ENCODE data around the gene FAM193A. TPM values are rescaled to one million over a fixed set of nuclear protein-coding genes. Genes with fewer than 3 reads are reported as not detected.
"Not testable (repeated sequence)": the region's sequence is repeated elsewhere in the genome, so short reads cannot be mapped to it uniquely, and the experiment has no call there.

FAM193A gene
- total RNA-seq, 1 donor from 2014 or later: 36.2 TPM

DNA sequence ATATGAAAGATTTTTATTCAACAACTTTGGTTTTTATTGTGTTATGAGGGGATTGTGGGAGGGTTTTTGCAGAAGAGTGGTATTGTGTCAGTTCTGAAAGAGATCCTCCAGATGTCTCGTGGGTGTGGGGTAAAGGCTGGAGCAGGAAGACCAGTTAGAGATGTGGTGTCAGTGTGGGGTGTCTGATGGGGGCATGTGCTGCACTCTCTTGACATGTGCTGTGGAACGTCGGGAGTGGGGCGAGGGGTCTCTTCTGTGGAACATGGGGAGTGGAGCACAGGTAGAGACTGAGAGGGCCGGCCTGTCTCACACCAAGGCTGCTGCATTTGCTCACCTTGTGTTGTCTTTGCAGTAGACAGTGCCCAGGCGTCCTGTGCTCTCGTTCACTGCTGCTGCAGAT, 37.6 kb downstream of the FAM193A start:
- no peak for DNase-seq (ENCODE audit: low spot score)

DNA sequence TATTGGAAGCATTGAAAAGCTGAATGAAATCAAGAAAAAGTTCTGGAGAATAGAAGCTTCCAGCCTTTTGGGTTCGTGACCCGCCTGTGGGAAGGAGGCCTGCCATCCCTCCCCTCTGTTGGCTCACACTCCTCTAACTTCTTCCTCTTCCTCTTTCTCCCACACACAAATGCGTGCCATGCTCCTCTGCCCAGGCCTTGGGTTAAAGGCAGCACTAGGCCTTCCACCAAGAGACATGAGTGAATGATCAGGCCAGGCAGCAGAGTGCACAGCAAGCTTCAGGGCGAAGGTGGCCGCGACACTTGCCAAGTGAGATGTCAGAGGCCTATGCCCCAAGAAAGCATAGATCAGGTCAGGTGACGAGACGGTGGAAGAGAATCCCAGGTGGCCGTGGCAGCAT, 38.4 kb downstream of the FAM193A start:
- no peak for DNase-seq (ENCODE audit: low spot score)

DNA sequence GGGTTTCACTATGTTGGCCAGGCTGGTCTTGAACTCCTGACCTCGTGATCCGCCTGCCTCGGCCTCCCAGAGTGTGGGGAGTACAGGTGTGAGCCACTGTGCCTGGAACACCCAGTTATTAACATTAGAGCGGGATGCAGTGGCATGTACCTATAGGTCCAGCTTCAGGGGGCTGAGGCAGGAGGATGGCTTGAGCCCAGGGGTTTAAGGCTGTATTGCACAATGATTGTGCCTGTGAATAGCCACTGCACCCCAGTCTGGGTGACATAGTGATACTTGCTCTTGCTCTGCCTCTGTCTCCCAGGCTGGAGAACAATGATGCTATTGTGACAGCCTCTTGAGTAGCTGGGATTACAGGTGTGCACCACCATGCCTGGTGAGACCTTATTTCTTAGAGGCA, 39.8 kb downstream of the FAM193A start:
- DNase-seq (ENCODE audit: low spot score): no peak

DNA sequence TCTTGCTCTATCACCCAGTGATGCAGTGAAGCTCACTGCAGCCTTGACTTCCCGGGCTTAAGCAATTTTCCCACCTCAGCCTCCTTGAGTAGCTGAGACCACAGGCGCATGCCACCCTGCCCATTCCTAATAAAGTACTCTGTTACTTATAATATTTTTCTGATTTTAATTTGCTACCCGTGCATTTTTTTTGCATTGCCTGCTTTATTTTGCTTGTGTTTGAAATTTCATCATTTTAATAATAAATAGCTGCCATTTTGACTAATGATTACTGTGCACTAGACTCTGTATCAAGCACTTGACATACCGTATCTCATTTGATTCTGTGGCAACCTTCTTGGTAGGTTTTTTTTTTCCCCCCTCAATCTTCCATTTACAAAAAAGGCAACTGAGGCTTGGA, 41.7 kb downstream of the FAM193A start:
- no peak for DNase-seq (ENCODE audit: low spot score)

- no peak for DNase-seq (ENCODE audit: low spot score)
These were observed 43.5 kb downstream of the FAM193A start for GRCh38 chr4:2579910-2580309.

GRCh38 chr4:2583092-2583491, 46.6 kb downstream of the FAM193A start:
- DNase-seq (ENCODE audit: low spot score): no peak

- no peak for DNase-seq (ENCODE audit: low spot score)
These were observed 47.1 kb downstream of the FAM193A start for GRCh38 chr4:2583517-2583916.

DNA sequence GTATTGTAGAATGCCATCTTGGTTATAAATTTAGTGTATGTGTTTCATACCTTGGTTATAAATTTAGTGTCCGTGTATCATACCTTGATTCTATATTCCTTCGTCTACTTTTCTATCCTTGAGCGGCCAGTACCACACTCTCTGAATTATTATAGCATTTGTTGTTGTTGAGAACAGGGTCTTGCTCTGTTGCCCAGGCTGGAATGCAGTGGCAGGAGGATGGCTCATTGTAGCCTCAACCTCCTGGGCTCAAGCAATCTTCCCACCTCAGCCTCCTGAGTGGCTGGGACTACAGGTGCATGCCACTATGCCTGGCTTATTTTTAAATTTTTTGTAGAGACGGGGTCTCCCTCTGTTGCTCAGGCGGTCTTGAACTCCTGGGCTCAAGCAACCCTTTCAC, 50.1 kb downstream of the FAM193A start:
- no peak for DNase-seq (ENCODE audit: low spot score)

- DNase-seq (ENCODE audit: low spot score): no peak
These were observed 50.9 kb downstream of the FAM193A start for GRCh38 chr4:2587213-2587823.

GRCh38 chr4:2588259-2588658, 51.8 kb downstream of the FAM193A start:
- DNase-seq (ENCODE audit: low spot score): no peak

- no peak for DNase-seq (ENCODE audit: low spot score)
These were observed 54.7 kb downstream of the FAM193A start for GRCh38 chr4:2591189-2591588.

- DNase-seq (ENCODE audit: low spot score): not testable (repeated sequence)
These were observed 55.6 kb downstream of the FAM193A start for GRCh38 chr4:2592014-2592413.

DNA sequence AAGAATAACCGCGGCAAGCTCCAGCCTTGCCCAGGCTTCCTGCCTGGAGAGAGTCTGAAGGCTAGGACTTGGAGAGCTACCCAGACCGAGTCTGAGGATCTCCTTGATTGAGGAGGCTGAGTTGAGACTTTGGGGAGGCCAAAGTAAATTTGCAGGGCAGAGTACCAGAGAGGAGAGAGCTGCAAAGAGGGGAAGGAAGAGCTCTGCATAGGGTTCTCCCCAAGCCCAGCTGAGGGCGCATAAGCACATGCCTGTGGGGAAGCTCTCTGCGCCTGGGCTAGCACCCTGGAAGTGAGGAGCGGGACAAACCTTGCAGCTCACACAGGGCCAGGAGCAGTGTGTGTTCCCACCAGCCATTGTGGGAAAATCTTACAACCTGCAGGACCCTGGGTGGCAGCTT, 56.1 kb downstream of the FAM193A start:
- no peak for DNase-seq (ENCODE audit: low spot score)

- no peak for DNase-seq (ENCODE audit: low spot score)
These were observed 56.6 kb downstream of the FAM193A start for GRCh38 chr4:2593003-2593402.

DNA sequence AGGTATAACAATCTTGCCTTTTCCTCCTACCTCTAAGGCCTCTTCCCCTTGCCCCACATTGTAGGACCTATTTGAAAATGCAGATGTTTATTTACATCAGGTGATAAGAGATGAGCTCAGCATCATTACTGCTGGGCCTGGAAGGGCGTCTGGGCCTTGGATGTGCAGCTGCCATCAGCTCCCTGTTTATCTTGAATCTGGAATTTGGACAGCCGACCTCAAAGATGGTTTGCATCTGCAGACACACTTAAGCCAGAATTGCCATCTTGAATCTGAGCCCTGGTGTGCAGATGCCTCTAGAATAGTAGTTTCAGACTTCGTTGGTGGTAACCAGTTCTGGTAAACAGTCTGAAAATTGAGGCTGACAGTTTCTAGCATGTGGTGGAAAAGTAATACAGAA, 59.0 kb downstream of the FAM193A start:
- DNase-seq (ENCODE audit: low spot score): no peak

GRCh38 chr4:2595952-2596552, 59.6 kb downstream of the FAM193A start:
- DNase-seq (ENCODE audit: low spot score): no peak

DNA sequence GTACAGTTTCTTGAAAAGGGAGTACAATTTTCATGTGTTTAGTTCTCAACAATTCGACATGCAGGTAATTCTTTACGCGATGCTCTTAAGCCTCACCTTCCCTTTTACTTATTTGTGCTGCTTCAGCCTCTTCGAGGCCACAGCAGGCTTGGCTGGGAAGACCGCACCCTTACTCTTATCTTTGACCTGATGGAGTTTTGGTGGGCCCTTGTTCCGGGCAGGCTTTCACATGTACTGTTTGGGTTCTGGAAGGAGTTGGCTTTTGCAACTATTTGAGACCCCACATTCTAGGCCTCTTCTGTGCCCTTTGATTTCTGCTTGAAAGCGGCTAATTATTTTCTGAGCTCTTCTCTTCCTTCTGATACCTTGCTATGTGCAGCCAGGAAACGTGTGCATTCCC, 60.2 kb downstream of the FAM193A start:
- no peak for DNase-seq (ENCODE audit: low spot score)

GRCh38 chr4:2598511-2599303, 62.3 kb downstream of the FAM193A start:
- no peak for DNase-seq (ENCODE audit: low spot score)

GRCh38 chr4:2599304-2599654, 62.8 kb downstream of the FAM193A start:
- no peak for DNase-seq (ENCODE audit: low spot score)

DNA sequence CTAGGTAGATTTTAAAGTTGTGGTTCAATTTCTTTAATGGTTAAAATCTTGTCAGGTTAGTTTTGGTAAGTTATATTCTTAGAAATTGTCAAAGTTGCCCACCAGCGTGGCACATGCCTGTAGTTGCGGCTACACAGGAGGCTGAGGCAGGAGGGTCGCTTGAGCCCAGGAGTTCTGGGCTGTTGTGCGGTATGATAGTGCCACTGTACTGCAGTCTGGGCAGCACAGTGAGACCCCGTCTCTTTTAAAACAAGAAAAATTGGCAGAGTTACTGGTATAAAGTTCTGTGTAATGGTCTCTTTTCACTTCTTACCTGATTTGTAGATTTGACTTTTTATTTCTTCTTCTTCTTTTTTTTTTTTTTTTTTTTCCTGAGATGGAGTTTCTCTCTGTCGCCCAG, 64.4 kb downstream of the FAM193A start:
- no peak for DNase-seq (ENCODE audit: low spot score)

DNA sequence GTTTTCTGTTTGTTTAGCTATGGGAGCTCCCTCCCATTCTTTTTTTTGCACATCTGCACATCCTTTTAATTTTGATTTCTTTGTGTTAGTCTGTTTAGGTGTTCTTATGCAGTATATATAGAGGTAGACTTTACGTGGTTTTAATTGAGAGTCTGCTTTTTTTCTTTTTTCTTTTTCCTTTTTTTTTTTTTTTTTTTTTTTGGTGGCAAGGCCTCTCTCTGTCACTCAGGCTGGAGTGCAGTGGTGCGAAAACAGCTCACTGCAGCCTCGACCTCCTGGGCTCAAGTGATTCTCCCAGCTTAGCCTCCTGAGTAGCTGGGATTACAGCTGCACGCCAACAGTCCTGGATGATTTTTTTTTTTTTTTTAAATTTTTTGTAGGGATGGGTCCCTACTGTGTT, 68.2 kb downstream of the FAM193A start:
- no peak for DNase-seq (ENCODE audit: low spot score)

DNA sequence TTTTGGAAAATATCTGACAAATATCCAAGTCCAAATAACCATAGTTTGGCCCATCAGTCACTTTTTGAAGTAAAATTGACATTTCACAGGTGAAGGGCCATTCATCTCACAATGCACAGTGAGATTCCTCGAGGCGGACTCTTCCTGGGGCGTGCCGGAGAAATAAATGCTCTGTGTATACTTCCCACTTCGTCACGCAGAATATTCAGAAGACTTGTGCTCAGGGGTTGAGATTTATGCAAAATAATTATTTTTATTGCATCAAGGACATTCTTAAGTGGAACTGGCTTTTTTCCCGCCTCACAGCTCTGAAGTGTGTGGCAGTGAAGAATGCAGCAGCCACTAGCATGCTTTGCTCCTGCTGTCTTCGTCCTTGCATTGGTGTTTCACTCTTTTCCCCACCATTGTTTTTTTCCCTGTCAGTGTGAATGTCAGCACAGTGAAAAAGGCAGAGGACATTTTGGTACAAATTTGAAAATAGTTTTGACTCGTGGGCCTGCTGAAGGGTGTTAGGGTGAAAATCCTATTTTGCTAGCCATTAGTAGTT, 70.6 kb downstream of the FAM193A start:
- no peak for DNase-seq (ENCODE audit: low spot score)

DNA sequence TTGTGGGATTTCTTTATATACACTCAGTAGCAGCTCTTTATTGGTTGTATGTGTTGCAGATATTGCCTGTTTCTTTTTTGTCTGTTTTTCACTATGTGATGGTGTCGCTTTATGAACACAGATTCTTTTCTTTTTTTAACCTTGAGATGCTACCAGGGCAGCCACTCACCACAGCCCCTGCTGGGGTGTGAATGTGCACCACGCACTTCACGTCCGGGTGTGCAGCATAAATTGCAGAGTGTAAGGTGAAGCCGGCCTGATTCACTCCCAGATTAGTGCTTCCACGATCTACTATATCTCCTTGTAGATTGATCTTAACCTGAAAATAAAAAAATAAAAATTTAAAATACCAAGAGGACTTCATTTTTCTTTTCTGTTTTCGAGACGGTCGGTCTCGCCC, 71.4 kb downstream of the FAM193A start:
- no peak for DNase-seq (ENCODE audit: low spot score)

All from ureter (tissue), 1 donor.